Measurements from ENCODE around the gene RRP7A.
A peak's percentile ranks its signal among the peaks of the same experiment; 100 is the strongest.
"Not testable (repeated sequence)": the region's sequence is repeated elsewhere in the genome, so short reads cannot be mapped to it uniquely, and the experiment has no call there.

Gene RRP7A

GRCh38 chr22:42484506-42484905 lies 35.1 kb downstream of the RRP7A start:
- no peak overlapping the region for H3K27ac ChIP-seq (ENCODE audit: insufficient read depth in 1 of 2, low read depth in 1 of 2, low read length in 2 of 2, poor library complexity in 1 of 2, severe bottlenecking in 2 of 2)
- H3K4me3 ChIP-seq (ENCODE audit: control insufficient read depth in 1 of 7, extremely low read depth in 1 of 7, insufficient read depth in 4 of 7, low read depth in 2 of 7, low read length in 6 of 7) = no peak overlapping the region
- CTCF ChIA-PET = interaction anchor here (0.8 kb wide), 1 partner anchor 33 kb away, joined by 3 read pairs; no protein-coding TSS in a partner anchor
- H3K4me1 ChIP-seq (ENCODE audit: control extremely low read depth in 1 of 4, control insufficient read depth in 4 of 4, insufficient read depth in 4 of 4, low read length in 3 of 4) = no peaks in the 10 kb centered on the region
- peaks cover 0 to under 1% (median 0%) of the 10 kb centered on the region in 5 experiments for H3K27me3 ChIP-seq (replicated peaks in 2 of 5; ENCODE audit: control insufficient read depth in 4 of 5, insufficient read depth in 5 of 5, low read length in 4 of 5)
- H3K9me3 ChIP-seq (ENCODE audit: control extremely low read depth in 1 of 5, control insufficient read depth in 4 of 5, insufficient read depth in 2 of 5, low read depth in 1 of 5, low read length in 4 of 5) = no peaks in the 10 kb centered on the region
- no peak for DNase-seq
- H3K36me3 ChIP-seq (ENCODE audit: control insufficient read depth in 4 of 4, insufficient read depth in 4 of 4, low read length in 3 of 4) = no peaks in the 10 kb centered on the region
- 100% methylated on average over 6 of the region's 6 CpGs for WGBS (ENCODE audit: insufficient coverage)
- POLR2A ChIA-PET = no interaction called here

- no CpG with 5 or more reads among the region's 13 CpGs for WGBS (ENCODE audit: insufficient coverage)
- H3K9me3 ChIP-seq (ENCODE audit: control extremely low read depth in 1 of 5, control insufficient read depth in 4 of 5, insufficient read depth in 2 of 5, low read depth in 1 of 5, low read length in 4 of 5); H3K27me3 ChIP-seq (replicated peaks in 2 of 5; ENCODE audit: control insufficient read depth in 4 of 5, insufficient read depth in 5 of 5, low read length in 4 of 5); H3K27ac ChIP-seq (ENCODE audit: insufficient read depth in 1 of 2, low read depth in 1 of 2, low read length in 2 of 2, poor library complexity in 1 of 2, severe bottlenecking in 2 of 2); POLR2A ChIA-PET; H3K36me3 ChIP-seq (ENCODE audit: control insufficient read depth in 4 of 4, insufficient read depth in 4 of 4, low read length in 3 of 4); DNase-seq; H3K4me3 ChIP-seq (ENCODE audit: control insufficient read depth in 1 of 7, extremely low read depth in 1 of 7, insufficient read depth in 4 of 7, low read depth in 2 of 7, low read length in 6 of 7); CTCF ChIA-PET; H3K4me1 ChIP-seq (ENCODE audit: control extremely low read depth in 1 of 4, control insufficient read depth in 4 of 4, insufficient read depth in 4 of 4, low read length in 3 of 4): not testable (repeated sequence)
Observed at GRCh38 chr22:42483610-42484223, 35.9 kb downstream of the RRP7A start.

- ChIA-PET POLR2A (no interaction called here), CTCF (interaction anchor here (0.7 to 1.4 kb wide), 5 partner anchors 23 to 785 kb away, joined by 3 to 4 read pairs (median 3); no protein-coding TSS in a partner anchor)
- 100% methylated on average over 2 of the region's 2 CpGs for WGBS (ENCODE audit: insufficient coverage)
- Histone ChIP-seq H3K27me3 (replicated peaks in 2 of 5; ENCODE audit: control insufficient read depth in 4 of 5, insufficient read depth in 5 of 5, low read length in 4 of 5) (peaks cover 0 to 1% (median 0%) of the 10 kb centered on the region in 5 experiments), H3K4me1 (ENCODE audit: control extremely low read depth in 1 of 4, control insufficient read depth in 4 of 4, insufficient read depth in 4 of 4, low read length in 3 of 4) (no peaks in the 10 kb centered on the region), H3K36me3 (ENCODE audit: control insufficient read depth in 4 of 4, insufficient read depth in 4 of 4, low read length in 3 of 4) (no peaks in the 10 kb centered on the region), H3K9me3 (ENCODE audit: control extremely low read depth in 1 of 5, control insufficient read depth in 4 of 5, insufficient read depth in 2 of 5, low read depth in 1 of 5, low read length in 4 of 5) (no peaks in the 10 kb centered on the region), H3K4me3 (ENCODE audit: control insufficient read depth in 1 of 7, extremely low read depth in 1 of 7, insufficient read depth in 4 of 7, low read depth in 2 of 7, low read length in 6 of 7) (no peak overlapping the region), H3K27ac (ENCODE audit: insufficient read depth in 1 of 2, low read depth in 1 of 2, low read length in 2 of 2, poor library complexity in 1 of 2, severe bottlenecking in 2 of 2) (no peak overlapping the region)
- no peak for DNase-seq
Observed at GRCh38 chr22:42475122-42475521, 44.5 kb downstream of the RRP7A start.

- H3K9me3 ChIP-seq (ENCODE audit: control extremely low read depth in 1 of 5, control insufficient read depth in 4 of 5, insufficient read depth in 2 of 5, low read depth in 1 of 5, low read length in 4 of 5) = no peaks in the 10 kb centered on the region
- H3K27ac ChIP-seq (ENCODE audit: insufficient read depth in 1 of 2, low read depth in 1 of 2, low read length in 2 of 2, poor library complexity in 1 of 2, severe bottlenecking in 2 of 2) = no peak overlapping the region
- H3K36me3 ChIP-seq (ENCODE audit: control insufficient read depth in 4 of 4, insufficient read depth in 4 of 4, low read length in 3 of 4) = no peaks in the 10 kb centered on the region
- H3K4me1 ChIP-seq (ENCODE audit: control extremely low read depth in 1 of 4, control insufficient read depth in 4 of 4, insufficient read depth in 4 of 4, low read length in 3 of 4) = no peaks in the 10 kb centered on the region
- H3K27me3 ChIP-seq (replicated peaks in 2 of 5; ENCODE audit: control insufficient read depth in 4 of 5, insufficient read depth in 5 of 5, low read length in 4 of 5) = peaks cover 0 to 3% (median 0%) of the 10 kb centered on the region in 5 experiments
- 100% methylated on average over 3 of the region's 5 CpGs for WGBS (ENCODE audit: insufficient coverage)
- CTCF ChIA-PET = interaction anchor here (0.6 to 2.1 kb wide), 12 partner anchors 8 to 307 kb away, joined by 3 to 12 read pairs (median 3); no protein-coding TSS in a partner anchor
- DNase-seq = peak; percentile 42 to 70 (median 57)
- no peak overlapping the region for H3K4me3 ChIP-seq (ENCODE audit: control insufficient read depth in 1 of 7, extremely low read depth in 1 of 7, insufficient read depth in 4 of 7, low read depth in 2 of 7, low read length in 6 of 7)
- POLR2A ChIA-PET = interaction anchor here (0.9 kb wide), 1 partner anchor 29 kb away, joined by 3 read pairs; no protein-coding TSS in a partner anchor
Observed at GRCh38 chr22:42473484-42474193, 46.0 kb downstream of the RRP7A start.

GRCh38 chr22:42472671-42473070 lies 46.9 kb downstream of the RRP7A start:
- H3K27me3 ChIP-seq (replicated peaks in 2 of 5; ENCODE audit: control insufficient read depth in 4 of 5, insufficient read depth in 5 of 5, low read length in 4 of 5) = peaks cover 0 to 3% (median 0%) of the 10 kb centered on the region in 5 experiments
- no peak for DNase-seq
- H3K27ac ChIP-seq (ENCODE audit: insufficient read depth in 1 of 2, low read depth in 1 of 2, low read length in 2 of 2, poor library complexity in 1 of 2, severe bottlenecking in 2 of 2) = no peak overlapping the region
- POLR2A ChIA-PET = no interaction called here
- H3K4me3 ChIP-seq (ENCODE audit: control insufficient read depth in 1 of 7, extremely low read depth in 1 of 7, insufficient read depth in 4 of 7, low read depth in 2 of 7, low read length in 6 of 7) = no peak overlapping the region
- WGBS (ENCODE audit: insufficient coverage) = 95% methylated on average over 8 of the region's 8 CpGs
- H3K9me3 ChIP-seq (ENCODE audit: control extremely low read depth in 1 of 5, control insufficient read depth in 4 of 5, insufficient read depth in 2 of 5, low read depth in 1 of 5, low read length in 4 of 5) = no peaks in the 10 kb centered on the region
- CTCF ChIA-PET = interaction anchor here (0.8 to 2.1 kb wide), 5 partner anchors 13 to 306 kb away, joined by 3 to 12 read pairs (median 6); no protein-coding TSS in a partner anchor
- no peaks in the 10 kb centered on the region for H3K4me1 ChIP-seq (ENCODE audit: control extremely low read depth in 1 of 4, control insufficient read depth in 4 of 4, insufficient read depth in 4 of 4, low read length in 3 of 4)
- no peaks in the 10 kb centered on the region for H3K36me3 ChIP-seq (ENCODE audit: control insufficient read depth in 4 of 4, insufficient read depth in 4 of 4, low read length in 3 of 4)

GRCh38 chr22:42471441-42471840 lies 48.2 kb downstream of the RRP7A start:
- ChIA-PET POLR2A (no interaction called here), CTCF (no interaction called here)
- Histone ChIP-seq H3K27ac (ENCODE audit: insufficient read depth in 1 of 2, low read depth in 1 of 2, low read length in 2 of 2, poor library complexity in 1 of 2, severe bottlenecking in 2 of 2) (no peak overlapping the region), H3K4me3 (ENCODE audit: control insufficient read depth in 1 of 7, extremely low read depth in 1 of 7, insufficient read depth in 4 of 7, low read depth in 2 of 7, low read length in 6 of 7) (no peak overlapping the region), H3K4me1 (ENCODE audit: control extremely low read depth in 1 of 4, control insufficient read depth in 4 of 4, insufficient read depth in 4 of 4, low read length in 3 of 4) (no peaks in the 10 kb centered on the region), H3K36me3 (ENCODE audit: control insufficient read depth in 4 of 4, insufficient read depth in 4 of 4, low read length in 3 of 4) (no peaks in the 10 kb centered on the region), H3K9me3 (ENCODE audit: control extremely low read depth in 1 of 5, control insufficient read depth in 4 of 5, insufficient read depth in 2 of 5, low read depth in 1 of 5, low read length in 4 of 5) (no peaks in the 10 kb centered on the region), H3K27me3 (replicated peaks in 2 of 5; ENCODE audit: control insufficient read depth in 4 of 5, insufficient read depth in 5 of 5, low read length in 4 of 5) (peaks cover 0 to 3% (median 0%) of the 10 kb centered on the region in 5 experiments)
- DNase-seq = no peak
- no CpG with 5 or more reads among the region's 1 CpG for whole genome bisulfite sequencing (ENCODE audit: insufficient coverage)

Data from common myeloid progenitor, CD34-positive (primary cell).